ENCODE results near the gene NFE2L1. TPM values are rescaled to one million over a fixed set of nuclear protein-coding genes. Genes with fewer than 3 reads are reported as not detected.
A peak's percentile ranks its signal among the peaks of the same experiment; 100 is the strongest.

Gene NFE2L1
- total RNA-seq, 1 experiment from 2014 or later: 135 TPM

- intact Hi-C loops (cut with micrococcal nuclease): no loop called here
- Histone ChIP-seq H3K4me1 (ENCODE audit: control insufficient read depth in 1 of 2, insufficient read depth in 2 of 2, low read length in 2 of 2) (peaks cover 0 to 15% of the 10 kb centered on the region in 2 experiments; a peak in 2 of 4 replicates), H3K79me2 (ENCODE audit: insufficient read depth, low read length) (peaks cover 45% of the 10 kb centered on the region), H3K4me2 (ENCODE audit: low read length) (peak within 1 kb of the TSS; percentile 97), H3K4me3 (replicated peaks in 1 of 2; ENCODE audit: low read depth in 1 of 2, low read length in 2 of 2) (peak within 1 kb of the TSS; percentile 82 to 94), H3K36me3 (ENCODE audit: control insufficient read depth in 1 of 2, insufficient read depth in 2 of 2, low read length in 2 of 2) (no peaks in the 10 kb centered on the region), H2AFZ (ENCODE audit: low read depth, low read length, poor library complexity, severe bottlenecking) (peak within 1 kb of the TSS; percentile 91), H3K27ac (ENCODE audit: low read depth, low read length) (peak within 1 kb of the TSS; percentile 93), H3K27me3 (ENCODE audit: insufficient read depth, low read length) (no peaks in the 10 kb centered on the region), H3K9me3 (ENCODE audit: control insufficient read depth in 1 of 2, insufficient read depth in 1 of 2, low read depth in 1 of 2, low read length in 2 of 2) (peaks cover 0 to 4% of the 10 kb centered on the region in 2 experiments; a peak in 1 of 4 replicates), H3K9ac (ENCODE audit: low read length) (peak within 1 kb of the TSS; percentile 81), H3K9me2 (ENCODE audit: insufficient read depth) (no peaks in the 10 kb centered on the region), H4K20me1 (ENCODE audit: insufficient read depth) (no peaks in the 10 kb centered on the region)
- TF ChIP-seq MAX (IDR thresholded peaks at IDR 0.05) (peak; percentile 79), YY1 (IDR thresholded peaks at IDR 0.05; ENCODE audit: extremely low read depth, insufficient replicate concordance, low read depth, low read length) (peak; percentile 82), SP1 (IDR thresholded peaks at IDR 0.05; ENCODE audit: low read depth) (peak; percentile 89), SIN3A (IDR thresholded peaks at IDR 0.05; ENCODE audit: low read depth) (peak; percentile 73), ZNF274 (IDR thresholded peaks at IDR 0.05; ENCODE audit: low read depth, low read length) (no peak), EGR1 (IDR thresholded peaks at IDR 0.05; ENCODE audit: low read depth) (peak; percentile 98), FOSL1 (IDR thresholded peaks at IDR 0.05; ENCODE audit: low read depth) (no peak), POLR2AphosphoS5 (IDR thresholded peaks at IDR 0.05; ENCODE audit: low read depth, low read length) (peak; percentile 77), POLR2A (IDR thresholded peaks at IDR 0.05; ENCODE audit: borderline replicate concordance, extremely low read depth, insufficient read depth, insufficient read length) (peak; percentile 67), ZFX (IDR thresholded peaks at IDR 0.05) (0 out of 2 replicates have a peak, but pooled peaks have one; percentile 11), TCF7L2 (IDR thresholded peaks at IDR 0.05; ENCODE audit: borderline replicate concordance, extremely low read depth, insufficient read depth, insufficient read length) (no peak), CEBPB (IDR thresholded peaks at IDR 0.05; ENCODE audit: low read depth) (no peak), CTCF (IDR thresholded peaks at IDR 0.05 in 2 of 3, conservative IDR thresholded peaks at IDR 0.05 in 1 of 3; ENCODE audit: borderline replicate concordance in 1 of 3, insufficient read depth in 1 of 3, low read depth in 2 of 3, low read length in 2 of 3) (0 out of 6 replicates have a peak, but pooled peaks of 2 of the 3 experiments have one; percentile 1 to 6), ZBTB33 (IDR thresholded peaks at IDR 0.05; ENCODE audit: extremely low read depth, insufficient replicate concordance, low read length) (peak; percentile 60)
- ATAC-seq (peak; percentile 96), DNase-seq (ENCODE audit: low read depth, low spot score) (peak; percentile 85)
- BruUV-seq (replicated peaks): TSS peak; percentile 97
- ChIA-PET RAD21 (ENCODE audit: low non-redundant PET in 1 of 2, low total read pairs in 2 of 2, uncharacterized antibody in 2 of 2, unreplicated experiment in 2 of 2) (no interaction called here), CTCF (interaction anchor here (0.9 to 2.5 kb wide), 7 partner anchors 10 to 82 kb away, joined by 3 to 11 read pairs (median 4); no protein-coding TSS in a partner anchor), POLR2A (interaction anchor here (0.8 to 2.7 kb wide), 11 partner anchors 10 to 785 kb away, joined by 3 to 14 read pairs (median 5); partner anchors contain the start of genes ATP5MC1 and NFE2L1)
These were observed 59.2 kb downstream of the NFE2L1 start, which contains the start of gene SNX11 for GRCh38 chr17:48107137-48108055. TSS of gene SNX11 (plus strand) at chr17:48107766. CDS start at chr17:48112044, 4,278 bp downstream.

Measured in HCT116 (cell line).